Activated T-helper 17 cell treated with anti-CD3 and anti-CD28 coated beads, Interleukin-2, amount 50 U/mL, for 72 hours (primary cell): ENCODE results near the gene FRMD4B. TPM values are rescaled to one million over a fixed set of nuclear protein-coding genes. Genes with fewer than 3 reads are reported as not detected.

Source experiments
- ATAC-seq: fragments of 150-1000 bp; cut with Tn5 transposase; replicated peaks from 2 replicates; pipeline ENCODE4 v1.10.0; 2021; ENCODE audit warnings: mild to moderate bottlenecking, moderate library complexity
- H3K27ac Mint-ChIP-seq: one replicate; pipeline ENCODE4 v1.8.0; 2022; ENCODE audit warnings: mixed read lengths
- H3K27me3 Mint-ChIP-seq: one replicate; pipeline ENCODE4 v1.8.0; 2022; ENCODE audit warnings: mixed read lengths
- H3K36me3 Mint-ChIP-seq: one replicate; pipeline ENCODE4 v1.8.0; 2022; ENCODE audit warnings: low read depth, mild to moderate bottlenecking, mixed read lengths
- H3K4me1 Mint-ChIP-seq: one replicate; pipeline ENCODE4 v1.8.0; 2022; ENCODE audit warnings: mixed read lengths
- H3K4me3 Mint-ChIP-seq: one replicate; pipeline ENCODE4 v1.8.0; 2022; ENCODE audit warnings: mild to moderate bottlenecking, mixed read lengths
- H3K9me3 Mint-ChIP-seq: one replicate; pipeline ENCODE4 v1.8.0; 2022; ENCODE audit warnings: mixed read lengths
- total RNA-seq, 2 donors: library from RNA; stranded (reverse); gene quantifications; one replicate each; pipeline ENCODE4 v1.2.3, GENCODE V29; 2022

FRMD4B gene
- total RNA-seq, result 10 to 100 TPM; 16.6 to 49.0 TPM

DNA sequence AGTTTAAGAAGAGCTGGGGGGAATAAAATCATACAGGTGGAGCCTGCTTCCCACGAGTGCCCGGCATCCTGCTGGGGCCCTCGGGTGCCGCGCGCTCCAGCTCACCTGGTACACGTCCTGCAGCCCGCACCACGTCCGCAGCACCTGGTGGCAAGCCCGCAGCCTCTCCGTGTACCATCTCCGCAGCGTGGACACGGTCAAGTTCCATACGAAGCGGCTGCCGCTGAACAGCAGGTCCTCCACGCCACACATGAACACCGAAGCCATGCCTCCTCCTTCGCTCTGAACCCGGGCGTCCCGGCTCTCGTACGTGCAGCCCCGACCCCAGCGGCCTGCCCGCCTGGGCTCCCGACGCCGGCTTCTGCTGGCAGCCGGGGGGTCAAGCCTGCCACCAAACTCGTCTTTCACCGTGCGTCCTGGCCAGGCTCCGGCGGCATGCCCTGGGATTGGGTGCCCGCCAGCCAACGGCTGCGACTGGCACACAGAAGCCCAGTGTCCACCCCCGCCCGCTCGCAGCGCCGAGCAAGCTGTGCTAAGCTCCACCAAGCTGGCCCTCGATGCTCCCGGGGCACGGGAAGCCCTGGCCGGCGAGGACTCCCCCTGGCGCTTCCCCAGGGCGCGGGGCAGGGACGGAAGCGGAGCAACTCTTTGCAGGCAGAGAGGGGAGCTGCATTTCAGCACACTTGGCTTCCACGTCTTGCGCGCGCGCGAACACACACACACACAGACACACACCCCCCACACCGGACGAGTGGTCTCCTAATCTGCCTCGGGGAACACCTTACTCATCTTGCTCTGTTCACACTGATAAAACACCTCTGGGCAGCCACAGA, at the start of gene FRMD4B:
Gene FRMD4B, minus strand, starts transcription at position 366 of the 833 bp plus-strand sequence. Its CDS starts 99 bp downstream, at position 267.
- H3K27ac Mint-ChIP-seq, result no peak within 1 kb of the TSS
- no peaks in the 10 kb centered on the region for H3K4me1 Mint-ChIP-seq
- ATAC-seq, result peak; percentile 19

DNA sequence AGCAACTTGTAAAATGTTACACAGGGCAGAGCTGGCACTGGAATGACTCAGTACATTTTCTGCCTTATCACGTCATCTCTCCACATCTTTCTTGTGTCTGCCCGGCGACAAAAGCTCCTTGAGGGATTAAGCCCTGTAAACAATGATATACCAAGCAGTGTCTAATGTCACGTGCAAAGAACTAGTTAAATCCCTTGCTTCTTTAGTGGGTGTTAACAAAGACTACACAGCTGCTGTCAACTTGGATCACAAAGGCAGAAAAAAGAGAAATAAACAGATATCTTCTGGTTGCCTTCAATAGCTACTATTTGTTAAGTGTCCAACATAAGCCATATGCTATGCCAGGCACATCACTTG, 48.1 kb upstream of the FRMD4B start:
- peak overlapping the region; percentile 26 for H3K27ac Mint-ChIP-seq
- no peaks in the 10 kb centered on the region for H3K4me1 Mint-ChIP-seq
- H3K4me3 Mint-ChIP-seq, result no peak overlapping the region
- ATAC-seq, result peak; percentile 49
- H3K9me3 Mint-ChIP-seq, result no peaks in the 10 kb centered on the region
- peaks cover 24% of the 10 kb centered on the region for H3K27me3 Mint-ChIP-seq
- no peaks in the 10 kb centered on the region for H3K36me3 Mint-ChIP-seq

More for the DNA sequence above, at the start of gene FRMD4B:
- Mint-ChIP-seq H3K4me3 (peak within 1 kb of the TSS; percentile 50), H3K27me3 (peaks cover 43% of the 10 kb centered on the region), H3K9me3 (no peaks in the 10 kb centered on the region), H3K36me3 (no peaks in the 10 kb centered on the region)

DNA sequence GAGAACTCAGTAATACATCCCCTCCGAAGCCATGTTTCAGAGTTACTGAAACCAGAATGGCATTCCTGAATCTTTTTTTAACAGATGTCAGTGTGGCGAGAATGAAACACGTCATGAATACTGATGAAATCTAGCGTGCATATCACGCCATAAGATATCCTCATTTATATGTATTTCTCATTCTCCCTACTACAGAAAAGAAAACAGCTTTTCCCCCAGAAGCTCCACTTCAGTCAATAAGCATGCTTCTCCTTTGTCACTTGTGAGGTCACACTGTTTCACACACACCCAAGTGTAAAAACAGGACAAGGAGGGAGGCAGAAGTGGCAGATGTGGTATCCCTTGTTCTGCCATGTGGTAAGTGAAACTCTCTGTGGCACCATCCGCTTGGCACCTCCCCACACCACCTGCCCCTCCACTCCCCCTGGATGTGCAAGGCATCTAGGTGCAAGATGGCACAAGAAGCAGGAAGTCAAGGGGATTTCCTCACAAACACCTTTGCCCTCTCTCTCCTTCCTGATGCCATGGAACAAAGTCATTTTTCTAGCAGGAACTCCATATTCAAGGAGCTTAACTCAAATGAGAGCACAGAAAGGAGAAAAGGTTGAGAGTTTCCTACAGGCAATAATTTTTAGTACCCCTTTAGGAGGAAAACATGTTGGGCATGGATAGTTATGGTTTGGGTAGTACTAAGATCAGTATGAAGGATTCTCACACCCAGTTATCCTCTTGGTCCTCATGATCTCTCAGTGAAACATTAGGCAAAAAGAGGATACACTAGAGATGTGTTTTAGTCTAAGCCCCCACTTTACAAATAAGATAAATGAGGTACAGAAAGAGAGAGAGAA, 47.5 kb upstream of the FRMD4B start:
- H3K27ac Mint-ChIP-seq, result peak overlapping the region; percentile 26
- H3K4me1 Mint-ChIP-seq, result no peaks in the 10 kb centered on the region
- ATAC-seq, result peak; percentile 21
- H3K9me3 Mint-ChIP-seq, result no peaks in the 10 kb centered on the region
- no peak overlapping the region for H3K4me3 Mint-ChIP-seq
- no peaks in the 10 kb centered on the region for H3K36me3 Mint-ChIP-seq
- H3K27me3 Mint-ChIP-seq, result peaks cover 24% of the 10 kb centered on the region

DNA sequence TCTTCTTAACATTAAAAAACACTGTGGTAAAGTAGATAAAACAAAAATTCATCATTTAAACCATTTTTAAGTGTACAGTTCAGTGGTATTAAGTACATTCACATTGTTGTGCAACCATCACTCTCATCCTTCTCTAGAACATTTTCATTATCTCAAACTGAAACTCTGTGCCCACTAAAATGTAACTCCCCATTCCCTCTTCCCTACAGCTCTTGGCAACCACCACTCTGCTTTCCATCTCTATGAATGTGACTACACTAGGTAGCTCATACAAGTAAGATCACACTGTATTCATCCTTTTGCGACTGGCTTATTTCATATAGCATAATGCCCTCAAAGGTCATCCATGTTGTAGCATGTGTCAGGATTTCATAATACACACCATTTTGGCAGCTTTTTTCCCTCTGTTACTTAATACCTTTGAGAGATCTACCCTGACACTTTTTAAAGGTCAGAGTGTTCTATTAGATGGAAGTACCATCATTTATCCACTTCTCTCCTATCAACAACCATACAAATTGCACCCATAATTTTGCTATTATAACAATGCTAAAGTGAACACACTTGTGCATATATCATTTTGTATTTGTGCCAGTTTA, 42.9 kb upstream of the FRMD4B start:
- Mint-ChIP-seq H3K27ac (no peak overlapping the region), H3K4me3 (no peak overlapping the region), H3K36me3 (no peaks in the 10 kb centered on the region), H3K27me3 (peaks cover 23% of the 10 kb centered on the region), H3K4me1 (no peaks in the 10 kb centered on the region), H3K9me3 (no peaks in the 10 kb centered on the region)
- ATAC-seq, result no peak

DNA sequence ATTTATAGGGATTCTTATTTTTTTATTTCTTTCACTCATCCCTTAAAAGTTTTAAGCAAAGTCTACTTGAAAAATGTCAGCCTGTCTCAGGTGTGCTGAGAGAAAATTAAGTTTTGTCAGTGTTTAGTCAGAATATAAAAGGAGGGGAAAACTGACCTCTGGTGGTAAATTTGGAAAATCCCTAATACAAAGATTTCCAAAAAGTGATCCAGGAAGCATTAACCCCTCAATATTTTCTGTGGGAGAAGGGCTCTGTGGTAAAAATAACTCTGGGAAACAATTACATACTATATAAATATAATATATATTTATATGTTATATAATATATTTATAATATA, 41.0 kb upstream of the FRMD4B start:
- peaks cover 13% of the 10 kb centered on the region for H3K27me3 Mint-ChIP-seq
- H3K4me1 Mint-ChIP-seq, result no peaks in the 10 kb centered on the region
- no peak for ATAC-seq
- H3K4me3 Mint-ChIP-seq, result no peak overlapping the region
- H3K36me3 Mint-ChIP-seq, result no peaks in the 10 kb centered on the region
- no peak overlapping the region for H3K27ac Mint-ChIP-seq
- no peaks in the 10 kb centered on the region for H3K9me3 Mint-ChIP-seq

DNA sequence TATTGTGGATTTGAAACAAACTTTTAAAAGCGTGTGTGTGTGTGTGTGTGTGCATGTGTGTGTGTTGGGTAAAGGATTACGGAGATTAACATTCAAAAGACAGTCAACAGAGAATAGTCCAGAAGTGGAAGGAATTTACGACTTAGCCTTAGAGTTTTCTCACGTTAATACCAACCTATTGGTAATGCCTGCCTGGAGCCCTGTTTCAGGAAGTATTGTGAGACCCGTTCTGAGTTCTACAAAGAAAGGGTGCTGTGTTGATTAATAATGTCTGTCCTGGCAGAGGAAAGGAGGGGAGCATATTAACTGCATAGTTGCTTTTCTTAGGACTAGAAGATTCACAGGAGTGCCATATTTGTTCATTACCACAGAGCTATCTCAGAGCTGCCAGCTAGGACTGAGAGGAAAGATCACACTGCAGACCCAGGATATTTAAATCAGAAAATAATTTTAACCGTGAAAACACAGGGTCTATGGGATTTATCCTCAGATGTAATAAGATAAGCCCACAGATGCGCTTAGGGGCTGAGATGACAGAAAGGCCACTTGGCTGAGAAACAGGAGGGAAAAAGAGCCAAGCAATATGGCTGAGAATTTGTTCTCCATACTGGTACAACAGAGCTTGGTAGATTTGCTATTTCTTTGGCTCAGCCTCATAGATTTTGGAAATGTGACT, 40.5 kb upstream of the FRMD4B start:
- Mint-ChIP-seq H3K27ac (no peak overlapping the region), H3K4me1 (no peaks in the 10 kb centered on the region), H3K4me3 (no peak overlapping the region), H3K36me3 (no peaks in the 10 kb centered on the region), H3K9me3 (no peaks in the 10 kb centered on the region), H3K27me3 (peaks cover 11% of the 10 kb centered on the region)
- no peak for ATAC-seq

DNA sequence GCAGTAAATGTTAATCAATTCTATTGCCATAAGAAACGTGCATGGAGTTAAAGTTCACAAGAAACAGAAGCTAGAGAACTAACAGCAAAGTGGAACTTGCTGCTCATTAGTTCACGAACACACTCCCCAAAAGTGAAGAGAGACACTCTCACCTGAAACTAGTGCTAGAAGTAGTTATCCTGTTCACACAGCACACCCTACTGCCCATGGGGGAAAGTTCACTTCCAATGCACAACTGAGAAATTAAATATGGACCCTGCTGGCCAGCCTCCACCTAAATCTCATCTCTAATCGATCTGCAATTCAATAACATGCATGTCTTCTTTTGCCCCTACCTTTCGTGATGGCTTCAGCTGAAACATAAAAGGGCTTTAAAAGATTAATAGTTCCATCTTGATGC, 39.4 kb upstream of the FRMD4B start:
- H3K4me1 Mint-ChIP-seq, result no peaks in the 10 kb centered on the region
- no peaks in the 10 kb centered on the region for H3K36me3 Mint-ChIP-seq
- peak; percentile 59 for ATAC-seq
- H3K27ac Mint-ChIP-seq, result no peak overlapping the region
- H3K9me3 Mint-ChIP-seq, result no peaks in the 10 kb centered on the region
- H3K27me3 Mint-ChIP-seq, result no peaks in the 10 kb centered on the region
- no peak overlapping the region for H3K4me3 Mint-ChIP-seq

DNA sequence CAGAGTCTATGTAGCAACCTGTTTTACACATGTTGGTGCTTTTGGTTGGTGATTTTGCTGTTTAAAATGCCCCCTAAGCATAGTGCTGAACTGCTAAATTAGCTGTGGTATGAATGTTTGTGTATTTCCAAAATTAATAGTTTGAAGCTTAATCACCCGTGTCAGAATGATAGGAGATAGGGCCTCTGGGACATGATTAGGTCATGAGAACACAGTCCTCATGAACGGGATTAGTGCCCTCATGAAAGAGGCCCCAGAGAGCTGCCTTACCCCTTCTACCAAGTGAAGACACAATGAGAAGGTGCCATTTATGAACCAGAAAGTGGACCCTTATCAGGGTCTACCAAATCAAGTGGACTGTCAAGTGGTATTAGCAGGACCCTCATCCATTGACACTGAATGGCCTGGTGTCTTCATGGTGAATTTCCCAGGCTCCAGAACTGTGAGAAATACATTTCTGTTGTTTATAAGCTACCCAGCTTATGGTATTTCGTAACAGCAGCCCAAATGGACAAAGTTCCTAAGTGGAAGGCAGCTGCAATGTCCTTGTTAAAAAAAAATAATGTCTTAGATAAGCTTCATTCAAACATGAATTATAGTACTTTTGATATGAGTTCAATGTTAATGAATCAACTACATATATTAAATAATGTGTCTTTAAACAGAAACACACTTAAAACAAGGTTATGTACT, 37.7 kb upstream of the FRMD4B start:
- H3K9me3 Mint-ChIP-seq, result no peaks in the 10 kb centered on the region
- H3K27ac Mint-ChIP-seq, result no peak overlapping the region
- H3K27me3 Mint-ChIP-seq, result no peaks in the 10 kb centered on the region
- ATAC-seq, result no peak
- no peak overlapping the region for H3K4me3 Mint-ChIP-seq
- no peaks in the 10 kb centered on the region for H3K4me1 Mint-ChIP-seq
- H3K36me3 Mint-ChIP-seq, result no peaks in the 10 kb centered on the region

DNA sequence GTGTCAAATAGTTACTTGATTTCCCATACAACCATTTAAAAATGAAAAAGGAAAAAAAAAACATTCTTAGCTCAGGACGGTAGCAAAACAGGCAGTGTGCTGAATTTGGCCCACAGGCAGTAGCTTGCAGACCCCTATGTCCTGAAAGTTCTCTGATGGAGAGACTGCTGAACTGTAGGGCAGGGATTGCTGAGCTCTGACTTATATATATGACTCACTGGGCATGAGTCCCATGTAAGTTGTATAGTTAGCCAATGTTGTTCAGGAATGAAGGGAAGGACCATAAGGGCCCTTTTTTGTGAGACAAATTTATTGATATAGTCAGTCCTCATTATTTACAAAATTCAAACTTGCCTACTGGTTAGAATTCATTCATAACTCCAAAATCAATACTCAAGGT, 36.9 kb upstream of the FRMD4B start:
- no peak for ATAC-seq

DNA sequence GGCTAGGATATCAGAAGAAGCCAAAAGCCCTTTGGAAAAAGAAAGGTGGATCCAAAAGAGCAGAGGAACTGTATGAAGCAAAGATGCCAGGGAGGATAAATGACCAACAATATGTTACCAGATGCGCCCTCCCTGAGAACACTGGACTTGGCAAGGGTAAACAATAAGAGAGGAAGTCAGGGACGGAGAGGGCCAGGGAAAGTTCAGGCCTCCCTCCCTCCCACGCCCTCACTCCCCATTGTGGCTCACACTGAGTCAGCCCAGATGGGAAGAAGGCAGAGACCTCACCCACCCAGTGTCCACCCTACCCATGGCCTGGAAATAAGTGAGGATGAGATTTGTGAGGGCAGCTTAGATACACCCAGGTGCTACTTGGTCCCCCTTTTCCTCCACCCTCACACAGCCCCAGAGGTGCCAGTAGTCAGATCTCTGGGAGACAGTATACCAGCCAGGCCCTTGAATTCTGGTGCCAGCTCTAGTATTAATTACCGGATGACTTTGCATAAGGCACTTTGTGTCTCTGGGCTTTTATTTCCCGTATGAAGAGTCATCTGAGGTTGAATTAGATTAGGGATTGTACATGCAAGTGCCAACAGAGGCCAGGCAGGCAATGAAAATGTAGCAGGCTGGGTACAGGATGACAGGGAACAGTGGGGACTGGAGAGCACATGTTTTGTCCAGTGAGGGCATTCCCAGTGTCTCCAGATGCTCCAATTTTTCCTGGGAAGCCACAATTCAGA, 35.1 kb upstream of the FRMD4B start:
- no peak for ATAC-seq
- Mint-ChIP-seq H3K4me1 (no peaks in the 10 kb centered on the region), H3K36me3 (no peaks in the 10 kb centered on the region), H3K4me3 (no peak overlapping the region), H3K27ac (no peak overlapping the region), H3K27me3 (no peaks in the 10 kb centered on the region), H3K9me3 (no peaks in the 10 kb centered on the region)

More for the DNA sequence above, 36.9 kb upstream of the FRMD4B start:
- Mint-ChIP-seq H3K27ac (no peak overlapping the region), H3K4me1 (no peaks in the 10 kb centered on the region), H3K36me3 (no peaks in the 10 kb centered on the region), H3K9me3 (no peaks in the 10 kb centered on the region), H3K27me3 (no peaks in the 10 kb centered on the region), H3K4me3 (no peak overlapping the region)

DNA sequence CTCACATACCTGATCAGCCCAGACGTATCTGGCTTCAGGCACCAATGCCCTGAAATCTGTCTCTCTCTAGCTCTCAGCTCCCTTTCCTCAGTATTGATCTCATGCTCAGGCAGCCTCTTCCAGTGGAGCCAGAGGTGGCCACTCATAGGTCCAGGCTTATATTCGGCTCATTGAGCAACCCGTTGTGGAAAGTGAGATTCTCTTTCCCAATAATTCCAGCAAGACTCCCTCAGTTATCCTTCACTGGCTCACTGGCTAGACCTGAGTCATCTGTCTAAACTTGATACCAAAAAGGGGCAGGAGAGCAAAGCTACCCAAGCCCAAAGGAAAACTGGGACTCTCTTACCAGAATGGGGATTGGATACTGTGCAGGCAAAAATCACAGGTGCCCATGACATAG, 33.4 kb upstream of the FRMD4B start:
- no peak for ATAC-seq
- Mint-ChIP-seq H3K9me3 (no peaks in the 10 kb centered on the region), H3K4me1 (no peaks in the 10 kb centered on the region), H3K4me3 (no peak overlapping the region), H3K36me3 (no peaks in the 10 kb centered on the region), H3K27me3 (no peaks in the 10 kb centered on the region), H3K27ac (no peak overlapping the region)

DNA sequence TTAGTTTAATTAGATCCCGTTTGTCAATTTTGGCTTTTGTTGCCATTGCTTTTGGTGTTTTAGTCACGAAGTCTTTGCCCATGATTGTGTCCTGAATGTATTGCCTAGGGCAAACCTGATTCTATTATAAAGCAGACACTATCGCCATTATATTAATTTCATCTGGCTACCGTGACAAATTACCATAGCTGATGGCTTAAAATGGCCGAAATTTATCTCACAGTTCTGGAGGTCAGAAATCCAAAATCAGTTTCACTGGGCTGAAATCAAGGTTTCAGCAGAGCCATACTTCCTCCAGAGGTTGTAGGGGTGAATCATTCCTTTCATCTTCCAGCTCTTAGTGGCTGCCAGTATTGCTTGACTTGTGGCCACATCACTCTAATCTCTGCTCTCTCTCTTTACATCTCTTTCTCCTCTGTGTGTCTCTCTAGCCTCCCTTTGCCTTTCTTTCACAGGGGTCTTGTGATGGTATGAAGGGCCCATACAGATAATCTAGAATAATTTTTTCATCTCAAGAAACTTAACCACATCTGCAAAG, 31.7 kb upstream of the FRMD4B start:
- Mint-ChIP-seq H3K27me3 (no peaks in the 10 kb centered on the region), H3K9me3 (no peaks in the 10 kb centered on the region), H3K27ac (no peak overlapping the region), H3K36me3 (no peaks in the 10 kb centered on the region), H3K4me3 (no peak overlapping the region), H3K4me1 (no peaks in the 10 kb centered on the region)
- ATAC-seq, result no peak

DNA sequence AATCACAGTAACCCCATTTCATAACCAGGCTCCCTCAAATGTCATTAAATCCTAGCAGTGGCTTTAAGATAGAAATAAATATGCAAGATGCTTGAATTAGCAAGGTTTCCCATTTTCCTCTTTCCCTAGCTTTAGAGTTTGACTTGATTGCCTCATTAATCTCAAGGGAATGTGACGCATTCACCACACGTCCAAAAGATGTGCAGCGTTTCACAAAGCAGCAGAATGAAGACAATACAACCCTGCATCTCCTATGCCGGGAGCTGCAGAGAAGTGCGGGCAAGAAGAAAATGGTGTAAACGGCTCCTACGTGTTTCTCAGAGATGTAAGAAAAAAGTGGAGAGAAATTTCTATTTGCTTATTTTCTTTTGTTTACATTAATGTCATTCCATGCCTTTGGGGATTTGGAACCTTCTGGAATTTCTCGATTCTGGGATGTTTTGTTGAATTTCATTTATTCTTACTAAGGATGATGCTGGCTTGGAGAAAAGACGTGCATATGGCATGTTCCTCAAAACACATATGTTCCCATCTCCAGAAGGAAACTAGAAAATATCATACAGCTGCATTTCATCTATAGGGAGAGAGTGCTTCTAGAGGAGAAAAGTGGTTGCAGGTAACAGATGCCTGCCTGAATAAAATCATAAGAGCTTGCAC, 27.8 kb upstream of the FRMD4B start:
- H3K36me3 Mint-ChIP-seq, result no peaks in the 10 kb centered on the region
- peaks cover 6% of the 10 kb centered on the region for H3K4me1 Mint-ChIP-seq
- no peak overlapping the region for H3K27ac Mint-ChIP-seq
- H3K9me3 Mint-ChIP-seq, result no peaks in the 10 kb centered on the region
- ATAC-seq, result no peak
- peaks cover 5% of the 10 kb centered on the region for H3K27me3 Mint-ChIP-seq
- H3K4me3 Mint-ChIP-seq, result no peak overlapping the region
